Astrocyte (in vitro differentiated cells and primary cell): ENCODE data around the gene ULK4. TPM values are rescaled to one million over a fixed set of nuclear protein-coding genes. Genes with fewer than 3 reads are reported as not detected.
"Not testable (repeated sequence)": the region's sequence is repeated elsewhere in the genome, so short reads cannot be mapped to it uniquely, and the experiment has no call there.

Experiments used
- DNase-seq: peaks from one replicate; pipeline ENCODE4 v3.0.0-alpha.2; 2010; ENCODE audit warnings: low read depth
- FAIRE-seq: peaks from 2 replicates; lab custom pipeline; 2011; peaks lifted over from hg19 to GRCh38; lab: Jason Lieb, UNC
- H2AFZ ChIP-seq: 2 replicates; pipeline ENCODE4 v1.6.0; 2012; ENCODE audit warnings: low read depth, low read length, inconsistent platforms
- H3K27ac ChIP-seq: 2 replicates; pipeline ENCODE4 v1.5.1; 2011; ENCODE audit warnings: low read depth, low read length, inconsistent platforms
- H3K27me3 ChIP-seq: 2 replicates; pipeline ENCODE4 v1.6.0; 2011; ENCODE audit warnings: low read length, inconsistent platforms; ENCODE audit not compliant: insufficient read depth
- H3K36me3 ChIP-seq: 2 replicates; pipeline ENCODE4 v1.5.1; 2011; ENCODE audit warnings: low read length, inconsistent platforms; ENCODE audit not compliant: insufficient read depth
- H3K4me1 ChIP-seq: 2 replicates; pipeline ENCODE4 v1.5.1; 2011; ENCODE audit warnings: low read length, inconsistent platforms; ENCODE audit not compliant: insufficient read depth
- H3K4me2 ChIP-seq: 2 replicates; pipeline ENCODE4 v1.6.0; 2012; ENCODE audit warnings: low read length, inconsistent platforms
- H3K4me3 ChIP-seq: 2 replicates; pipeline ENCODE4 v1.5.1; 2011; ENCODE audit warnings: low read depth, mild to moderate bottlenecking, low read length, inconsistent platforms; ENCODE audit not compliant: insufficient read depth
- H3K79me2 ChIP-seq: 2 replicates; pipeline ENCODE4 v1.6.0; 2012; ENCODE audit warnings: mild to moderate bottlenecking, low read length, inconsistent platforms; ENCODE audit not compliant: insufficient read depth
- H3K9ac ChIP-seq: 2 replicates; pipeline ENCODE4 v1.6.0; 2012; ENCODE audit warnings: mild to moderate bottlenecking, low read length, inconsistent platforms
- H3K9me3 ChIP-seq: 2 replicates; pipeline ENCODE4 v1.5.1; 2012; ENCODE audit warnings: low read depth, mild to moderate bottlenecking, low read length, inconsistent platforms; ENCODE audit not compliant: insufficient read depth
- H4K20me1 ChIP-seq: 2 replicates; pipeline ENCODE4 v1.6.0; 2012; ENCODE audit warnings: low read length, inconsistent platforms; ENCODE audit not compliant: insufficient read depth
- H3K27ac Mint-ChIP-seq: one replicate; pipeline ENCODE4 v1.8.0; 2021; ENCODE audit warnings: mild to moderate bottlenecking, mixed read lengths; ENCODE audit not compliant: unreplicated experiment
- H3K27me3 Mint-ChIP-seq: one replicate; pipeline ENCODE4 v1.8.0; 2021; ENCODE audit warnings: low read depth, mixed read lengths; ENCODE audit not compliant: unreplicated experiment
- H3K36me3 Mint-ChIP-seq: one replicate; pipeline ENCODE4 v1.8.0; 2021; ENCODE audit warnings: low read depth, mixed read lengths; ENCODE audit not compliant: unreplicated experiment
- H3K4me1 Mint-ChIP-seq: one replicate; pipeline ENCODE4 v1.8.0; 2021; ENCODE audit warnings: low read depth, mixed read lengths; ENCODE audit not compliant: unreplicated experiment
- H3K4me3 Mint-ChIP-seq: one replicate; pipeline ENCODE4 v1.8.0; 2021; ENCODE audit warnings: mild to moderate bottlenecking, moderate library complexity, mixed read lengths; ENCODE audit not compliant: unreplicated experiment
- H3K9me3 Mint-ChIP-seq: one replicate; pipeline ENCODE4 v1.8.0; 2021; ENCODE audit warnings: mild to moderate bottlenecking, mixed read lengths; ENCODE audit not compliant: unreplicated experiment
- EZH2 ChIP-seq: IDR thresholded peaks from 2 replicates; pipeline ENCODE4 v1.6.1; 2012; ENCODE audit warnings: mild to moderate bottlenecking, low read length, inconsistent platforms; ENCODE audit not compliant: insufficient read depth
- total RNA-seq: library from RNA; stranded (reverse); gene quantifications from 2 replicates; pipeline ENCODE4 v1.2.1, GENCODE V29; 2021
- TF ChIP-seq, protein P1 (sequence below): IDR thresholded peaks from 2 replicates; pipeline ENCODE4 v1.5.1; 2011; ENCODE audit warnings: low read depth, mild to moderate bottlenecking, inconsistent platforms, low read length, moderate library complexity; ENCODE audit not compliant: insufficient read depth

The ULK4 gene
- total RNA-seq, 1 donor from 2014 or later: 6.6 TPM

- TF ChIP-seq EZH2: no peak
- TF ChIP-seq, protein P1, sequence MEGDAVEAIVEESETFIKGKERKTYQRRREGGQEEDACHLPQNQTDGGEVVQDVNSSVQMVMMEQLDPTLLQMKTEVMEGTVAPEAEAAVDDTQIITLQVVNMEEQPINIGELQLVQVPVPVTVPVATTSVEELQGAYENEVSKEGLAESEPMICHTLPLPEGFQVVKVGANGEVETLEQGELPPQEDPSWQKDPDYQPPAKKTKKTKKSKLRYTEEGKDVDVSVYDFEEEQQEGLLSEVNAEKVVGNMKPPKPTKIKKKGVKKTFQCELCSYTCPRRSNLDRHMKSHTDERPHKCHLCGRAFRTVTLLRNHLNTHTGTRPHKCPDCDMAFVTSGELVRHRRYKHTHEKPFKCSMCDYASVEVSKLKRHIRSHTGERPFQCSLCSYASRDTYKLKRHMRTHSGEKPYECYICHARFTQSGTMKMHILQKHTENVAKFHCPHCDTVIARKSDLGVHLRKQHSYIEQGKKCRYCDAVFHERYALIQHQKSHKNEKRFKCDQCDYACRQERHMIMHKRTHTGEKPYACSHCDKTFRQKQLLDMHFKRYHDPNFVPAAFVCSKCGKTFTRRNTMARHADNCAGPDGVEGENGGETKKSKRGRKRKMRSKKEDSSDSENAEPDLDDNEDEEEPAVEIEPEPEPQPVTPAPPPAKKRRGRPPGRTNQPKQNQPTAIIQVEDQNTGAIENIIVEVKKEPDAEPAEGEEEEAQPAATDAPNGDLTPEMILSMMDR: no peak
- H3K4me1 Mint-ChIP-seq: no peaks in the 10 kb centered on the region
- H3K9me3 ChIP-seq: no peaks in the 10 kb centered on the region
- no peak overlapping the region for H3K27ac ChIP-seq
- H4K20me1 ChIP-seq: no peaks in the 10 kb centered on the region
- no peak overlapping the region for H3K4me3 ChIP-seq
- H3K9me3 Mint-ChIP-seq: peaks cover 4% of the 10 kb centered on the region
- no peaks in the 10 kb centered on the region for H3K79me2 ChIP-seq
- DNase-seq (no peak), FAIRE-seq (no peak)
- H3K27me3 ChIP-seq: no peaks in the 10 kb centered on the region
- no peak overlapping the region for H3K4me2 ChIP-seq
- H3K4me3 Mint-ChIP-seq: no peak overlapping the region
- no peak overlapping the region for H2AFZ ChIP-seq
- no peak overlapping the region for H3K9ac ChIP-seq
- no peaks in the 10 kb centered on the region for H3K4me1 ChIP-seq
- H3K36me3 Mint-ChIP-seq: peaks cover 6% of the 10 kb centered on the region
- no peaks in the 10 kb centered on the region for H3K36me3 ChIP-seq
- H3K27me3 Mint-ChIP-seq: no peaks in the 10 kb centered on the region
- no peak overlapping the region for H3K27ac Mint-ChIP-seq
These were observed 98.9 kb downstream of the ULK4 start for GRCh38 chr3:41863024-41863423.

DNA sequence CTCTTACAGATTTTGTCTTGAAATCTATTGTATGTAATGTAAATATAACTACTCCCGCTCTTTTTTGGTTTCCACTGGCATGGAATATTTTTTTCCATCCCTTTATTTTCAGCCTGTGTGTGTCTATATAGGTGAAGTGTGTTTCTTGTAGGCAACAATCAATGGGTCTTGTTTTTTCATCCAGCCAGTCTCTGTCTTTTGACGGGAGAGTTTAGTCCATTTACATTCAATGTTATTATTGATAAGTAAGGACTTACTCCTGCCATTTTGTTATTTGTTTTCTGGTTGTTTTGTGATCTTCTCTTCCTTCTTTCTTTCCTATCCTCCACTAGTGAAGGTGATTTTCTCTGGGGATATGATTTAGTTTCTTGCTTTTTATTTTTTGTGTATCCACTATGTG is 101.4 kb downstream of the ULK4 start:
- H3K27me3 ChIP-seq, H4K20me1 ChIP-seq, H2AFZ ChIP-seq, FAIRE-seq, H3K36me3 Mint-ChIP-seq, H3K9ac ChIP-seq, H3K27me3 Mint-ChIP-seq, H3K9me3 ChIP-seq, H3K27ac ChIP-seq, H3K4me1 Mint-ChIP-seq, H3K79me2 ChIP-seq, H3K9me3 Mint-ChIP-seq, H3K4me3 Mint-ChIP-seq, H3K27ac Mint-ChIP-seq, DNase-seq, H3K4me2 ChIP-seq, H3K4me3 ChIP-seq, H3K36me3 ChIP-seq, H3K4me1 ChIP-seq: not testable (repeated sequence)

- Histone ChIP-seq H3K4me3 (no peak overlapping the region), H3K36me3 (no peaks in the 10 kb centered on the region), H3K9me3 (no peaks in the 10 kb centered on the region), H2AFZ (no peak overlapping the region), H3K4me1 (no peaks in the 10 kb centered on the region), H3K27ac (no peak overlapping the region), H3K27me3 (no peaks in the 10 kb centered on the region), H4K20me1 (no peaks in the 10 kb centered on the region), H3K9ac (no peak overlapping the region), H3K79me2 (no peaks in the 10 kb centered on the region), H3K4me2 (no peak overlapping the region)
- Mint-ChIP-seq H3K36me3 (peaks cover 6% of the 10 kb centered on the region), H3K27ac (no peak overlapping the region), H3K4me3 (no peak overlapping the region), H3K4me1 (peaks cover 3% of the 10 kb centered on the region), H3K27me3 (no peaks in the 10 kb centered on the region), H3K9me3 (peaks cover 4% of the 10 kb centered on the region)
- DNase-seq (no peak), FAIRE-seq (no peak)
- TF ChIP-seq, protein P1: no peak
- no peak for TF ChIP-seq EZH2
These were observed 106.9 kb downstream of the ULK4 start for GRCh38 chr3:41854956-41855355.
